Parathyroid adenoma (tissue), 2 donors: ENCODE results near the gene RPP14.

Experiments used
- H2AFZ ChIP-seq: fragments of 300-600 bp; sonication (generic); one replicate; pipeline ENCODE4 v1.7.0; 2017; ENCODE audit warnings: antibody characterized with exemption, mild to moderate bottlenecking
- H3K27ac ChIP-seq: fragments of 300-600 bp; sonication (generic); one replicate; pipeline ENCODE4 v1.7.0; 2017
- H3K27me3 ChIP-seq: fragments of 300-600 bp; sonication (generic); one replicate; pipeline ENCODE4 v1.7.0; 2017; ENCODE audit warnings: low read length; ENCODE audit not compliant: control insufficient read depth, insufficient read depth
- H3K36me3 ChIP-seq: fragments of 300-600 bp; sonication (generic); one replicate; pipeline ENCODE4 v1.7.0; 2017; ENCODE audit warnings: low read length; ENCODE audit not compliant: control insufficient read depth, insufficient read depth
- H3K4me1 ChIP-seq: fragments of 300-600 bp; sonication (generic); one replicate; pipeline ENCODE4 v1.7.0; 2017; ENCODE audit warnings: control low read depth
- H3K4me2 ChIP-seq: fragments of 300-600 bp; sonication (generic); one replicate; pipeline ENCODE4 v1.7.0; 2017; ENCODE audit warnings: low read length
- H3K4me3 ChIP-seq: fragments of 300-600 bp; sonication (generic); one replicate; pipeline ENCODE4 v1.7.0; 2017; ENCODE audit warnings: low read depth, low read length
- H3K79me2 ChIP-seq: fragments of 300-600 bp; sonication (generic); one replicate; pipeline ENCODE4 v1.7.0; 2017; ENCODE audit warnings: control low read depth
- H3K9ac ChIP-seq: fragments of 300-600 bp; sonication (generic); one replicate; pipeline ENCODE4 v1.7.0; 2017; ENCODE audit warnings: mild to moderate bottlenecking
- H3K9me3 ChIP-seq: fragments of 300-600 bp; sonication (generic); one replicate; pipeline ENCODE4 v1.7.0; 2017; ENCODE audit warnings: low read length; ENCODE audit not compliant: control insufficient read depth
- TF ChIP-seq, protein P1 (sequence below): fragments of 300-600 bp; sonication (generic); IDR thresholded peaks from one replicate; pipeline ENCODE4 v1.7.0; 2017; ENCODE audit warnings: antibody characterized with exemption, mild to moderate bottlenecking
- donor health status: primary hyperparathyroidism.

RPP14 gene

GRCh38 chr3:58298190-58298589 is 7.9 kb upstream of the RPP14 start:
- H3K9ac ChIP-seq = no peak overlapping the region

DNA sequence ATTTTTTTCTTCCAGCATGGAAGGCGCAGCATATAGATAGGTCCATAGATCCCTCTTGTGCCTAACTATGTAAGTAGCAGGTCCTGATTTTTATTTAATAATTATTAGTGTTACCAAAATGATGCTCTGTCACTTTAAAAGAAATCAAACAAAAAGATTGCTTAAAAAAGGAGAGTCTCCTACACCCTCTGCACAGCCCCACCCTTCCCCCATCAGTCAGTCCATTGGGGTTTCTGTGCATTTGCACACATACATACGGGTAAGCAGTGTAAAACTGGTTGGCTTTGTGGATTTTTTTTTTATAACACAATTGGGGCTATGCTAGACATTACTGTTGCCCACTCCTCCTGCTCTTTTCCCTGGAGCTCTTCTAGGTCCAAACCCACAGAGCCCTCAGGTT is 7.0 kb upstream of the RPP14 start:
- TF ChIP-seq, protein P1, sequence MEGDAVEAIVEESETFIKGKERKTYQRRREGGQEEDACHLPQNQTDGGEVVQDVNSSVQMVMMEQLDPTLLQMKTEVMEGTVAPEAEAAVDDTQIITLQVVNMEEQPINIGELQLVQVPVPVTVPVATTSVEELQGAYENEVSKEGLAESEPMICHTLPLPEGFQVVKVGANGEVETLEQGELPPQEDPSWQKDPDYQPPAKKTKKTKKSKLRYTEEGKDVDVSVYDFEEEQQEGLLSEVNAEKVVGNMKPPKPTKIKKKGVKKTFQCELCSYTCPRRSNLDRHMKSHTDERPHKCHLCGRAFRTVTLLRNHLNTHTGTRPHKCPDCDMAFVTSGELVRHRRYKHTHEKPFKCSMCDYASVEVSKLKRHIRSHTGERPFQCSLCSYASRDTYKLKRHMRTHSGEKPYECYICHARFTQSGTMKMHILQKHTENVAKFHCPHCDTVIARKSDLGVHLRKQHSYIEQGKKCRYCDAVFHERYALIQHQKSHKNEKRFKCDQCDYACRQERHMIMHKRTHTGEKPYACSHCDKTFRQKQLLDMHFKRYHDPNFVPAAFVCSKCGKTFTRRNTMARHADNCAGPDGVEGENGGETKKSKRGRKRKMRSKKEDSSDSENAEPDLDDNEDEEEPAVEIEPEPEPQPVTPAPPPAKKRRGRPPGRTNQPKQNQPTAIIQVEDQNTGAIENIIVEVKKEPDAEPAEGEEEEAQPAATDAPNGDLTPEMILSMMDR = no peak
- H3K9ac ChIP-seq = no peak overlapping the region
- H3K27ac ChIP-seq = no peak overlapping the region

More at GRCh38 chr3:58298190-58298589, 7.9 kb upstream of the RPP14 start:
- H3K79me2 ChIP-seq = no peaks in the 10 kb centered on the region
- no peaks in the 10 kb centered on the region for H3K9me3 ChIP-seq
- H3K27me3 ChIP-seq = no peaks in the 10 kb centered on the region
- H3K4me3 ChIP-seq = no peak overlapping the region
- TF ChIP-seq, protein P1 = no peak
- H3K27ac ChIP-seq = no peak overlapping the region
- no peaks in the 10 kb centered on the region for H3K36me3 ChIP-seq
- H3K4me2 ChIP-seq = no peak overlapping the region
- H2AFZ ChIP-seq = no peak overlapping the region
- peaks cover 5% of the 10 kb centered on the region for H3K4me1 ChIP-seq

GRCh38 chr3:58299839-58300516 is 6.1 kb upstream of the RPP14 start:
- H3K9me3 ChIP-seq = no peaks in the 10 kb centered on the region
- H3K27me3 ChIP-seq = no peaks in the 10 kb centered on the region
- H3K4me3 ChIP-seq = no peak overlapping the region
- peaks cover 5% of the 10 kb centered on the region for H3K4me1 ChIP-seq
- no peak overlapping the region for H3K4me2 ChIP-seq
- no peak overlapping the region for H3K27ac ChIP-seq
- H3K36me3 ChIP-seq = no peaks in the 10 kb centered on the region
- no peaks in the 10 kb centered on the region for H3K79me2 ChIP-seq
- peak overlapping the region; percentile 25 for H2AFZ ChIP-seq
- TF ChIP-seq, protein P1 = peak; percentile 73
- no peak overlapping the region for H3K9ac ChIP-seq

More for the DNA sequence above, 7.0 kb upstream of the RPP14 start:
- no peaks in the 10 kb centered on the region for H3K27me3 ChIP-seq
- no peak overlapping the region for H3K4me3 ChIP-seq
- no peaks in the 10 kb centered on the region for H3K79me2 ChIP-seq
- H3K4me2 ChIP-seq = no peak overlapping the region
- no peak overlapping the region for H2AFZ ChIP-seq
- H3K36me3 ChIP-seq = no peaks in the 10 kb centered on the region
- H3K4me1 ChIP-seq = peaks cover 5% of the 10 kb centered on the region
- no peaks in the 10 kb centered on the region for H3K9me3 ChIP-seq

DNA sequence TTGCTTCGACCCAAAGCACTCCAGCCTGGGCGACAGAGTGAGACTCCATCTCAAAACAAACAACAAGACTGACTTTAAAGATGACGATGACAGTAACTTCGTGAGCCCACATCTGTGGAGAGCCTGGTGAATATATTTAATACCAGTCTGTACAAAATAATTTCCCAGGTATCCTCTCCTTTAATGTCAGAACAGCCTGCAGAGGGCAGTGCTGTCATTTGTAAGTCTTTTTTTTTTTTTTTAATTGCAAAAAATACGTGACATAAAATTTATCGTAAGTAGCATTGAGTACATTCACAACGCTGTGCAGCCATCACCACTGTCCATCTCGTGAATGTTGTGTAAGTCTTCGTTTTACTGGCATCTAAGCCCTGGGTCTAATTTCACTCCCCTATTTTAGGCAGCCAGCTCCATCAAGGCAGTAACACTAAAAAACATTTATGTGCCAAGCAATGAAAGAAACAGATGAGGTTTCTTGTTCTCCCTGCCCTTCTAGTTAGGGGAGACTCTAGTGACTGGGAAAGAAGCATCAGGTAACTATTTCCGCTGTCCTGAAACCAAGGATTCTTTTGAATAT is 1.7 kb downstream of the RPP14 start:
- no peak overlapping the region for H3K9ac ChIP-seq
- peaks cover 52% of the 10 kb centered on the region for H3K79me2 ChIP-seq
- no peaks in the 10 kb centered on the region for H3K9me3 ChIP-seq
- peaks cover 14% of the 10 kb centered on the region for H3K4me1 ChIP-seq
- peak overlapping the region; percentile 6 for H2AFZ ChIP-seq
- H3K36me3 ChIP-seq = no peaks in the 10 kb centered on the region
- H3K4me2 ChIP-seq = peak overlapping the region; percentile 89
- no peaks in the 10 kb centered on the region for H3K27me3 ChIP-seq
- TF ChIP-seq, protein P1 = peak; percentile 73
- H3K27ac ChIP-seq = peak overlapping the region; percentile 99
- H3K4me3 ChIP-seq = peak overlapping the region; percentile 76
